Measurements from ENCODE around the gene SNX5. TPM values are rescaled to one million over a fixed set of nuclear protein-coding genes. Genes with fewer than 3 reads are reported as not detected.

Gene SNX5
- polyA plus RNA-seq, 6 donors from 2014 or later = 102 to 151 (median 122) TPM

GRCh38 chr20:18004384-18005031, 35.9 kb upstream of the SNX5 start:
- H3K36me3 Mint-ChIP-seq = no peaks in the 10 kb centered on the region
- no peaks in the 10 kb centered on the region for H3K9me3 Mint-ChIP-seq
- no peak for DNase-seq
- H3K27ac Mint-ChIP-seq = peak overlapping the region; percentile 89 to 99 (median 94)
- H3K4me3 Mint-ChIP-seq = peak overlapping the region; percentile 58 to 91 (median 78)
- no peak for ATAC-seq (ENCODE audit: low read depth in 2 of 2)
- peaks cover 24 to 46% (median 30%) of the 10 kb centered on the region in 3 donors for H3K4me1 Mint-ChIP-seq
- H3K27me3 Mint-ChIP-seq = no peaks in the 10 kb centered on the region

- Mint-ChIP-seq H3K36me3 (no peaks in the 10 kb centered on the region), H3K4me1 (peaks cover 24 to 46% (median 30%) of the 10 kb centered on the region in 3 donors), H3K9me3 (no peaks in the 10 kb centered on the region), H3K4me3 (peak overlapping the region; percentile 58 to 91 (median 78)), H3K27me3 (no peaks in the 10 kb centered on the region), H3K27ac (peak overlapping the region; percentile 89 to 97 (median 94))
- peak; percentile 71 to 76 for ATAC-seq (ENCODE audit: low read depth in 2 of 2)
- DNase-seq = peak; percentile 39
These were observed 35.3 kb upstream of the SNX5 start for GRCh38 chr20:18003897-18004296.

- peaks cover 28 to 68% (median 46%) of the 10 kb centered on the region in 3 donors for H3K4me1 Mint-ChIP-seq
- H3K27me3 Mint-ChIP-seq = no peaks in the 10 kb centered on the region
- peak overlapping the region in 3 of 6 donors; percentile 12 to 42 (median 22) for H3K27ac Mint-ChIP-seq
- no peak overlapping the region for H3K4me3 Mint-ChIP-seq
- H3K36me3 Mint-ChIP-seq = no peaks in the 10 kb centered on the region
- no peaks in the 10 kb centered on the region for H3K9me3 Mint-ChIP-seq
- no peak for ATAC-seq (ENCODE audit: low read depth in 2 of 2)
- DNase-seq = no peak
These were observed 32.7 kb upstream of the SNX5 start for GRCh38 chr20:18001131-18001921.

- Mint-ChIP-seq H3K9me3 (no peaks in the 10 kb centered on the region), H3K4me1 (peaks cover 21 to 61% (median 37%) of the 10 kb centered on the region in 3 donors), H3K27me3 (no peaks in the 10 kb centered on the region), H3K4me3 (peak overlapping the region in 1 of 8 donors; percentile 5), H3K36me3 (no peaks in the 10 kb centered on the region), H3K27ac (peak overlapping the region in 2 of 6 donors; percentile 40 to 43)
- DNase-seq = no peak
- no peak for ATAC-seq (ENCODE audit: low read depth in 2 of 2)
These were observed 31.0 kb upstream of the SNX5 start for GRCh38 chr20:17999566-17999965.

- H3K9me3 Mint-ChIP-seq = no peaks in the 10 kb centered on the region
- no peaks in the 10 kb centered on the region for H3K36me3 Mint-ChIP-seq
- ATAC-seq (ENCODE audit: low read depth in 2 of 2) (no peak), DNase-seq (no peak)
- H3K27ac Mint-ChIP-seq = peak overlapping the region in 3 of 6 donors; percentile 3 to 64 (median 27)
- H3K27me3 Mint-ChIP-seq = no peaks in the 10 kb centered on the region
- peaks cover 14 to 50% (median 28%) of the 10 kb centered on the region in 3 donors for H3K4me1 Mint-ChIP-seq
- H3K4me3 Mint-ChIP-seq = no peak overlapping the region
These were observed 29.9 kb upstream of the SNX5 start for GRCh38 chr20:17998446-17998845.

GRCh38 chr20:17995967-17996819, 27.6 kb upstream of the SNX5 start:
- DNase-seq = peak; percentile 54
- Mint-ChIP-seq H3K27ac (peak overlapping the region in 1 of 6 donors; percentile 22), H3K36me3 (no peaks in the 10 kb centered on the region), H3K4me1 (peaks cover 14 to 35% (median 23%) of the 10 kb centered on the region in 3 donors), H3K4me3 (peak overlapping the region in 3 of 8 donors; percentile 3 to 26 (median 20)), H3K27me3 (no peaks in the 10 kb centered on the region), H3K9me3 (no peaks in the 10 kb centered on the region)
- ATAC-seq (ENCODE audit: low read depth in 2 of 2) = peak; percentile 73 to 81

GRCh38 chr20:17993546-17993945, 25.0 kb upstream of the SNX5 start:
- Mint-ChIP-seq H3K4me1 (peaks cover 10 to 28% (median 21%) of the 10 kb centered on the region in 3 donors), H3K27me3 (no peaks in the 10 kb centered on the region), H3K4me3 (no peak overlapping the region), H3K9me3 (no peaks in the 10 kb centered on the region), H3K36me3 (peaks cover 0 to 4% of the 10 kb centered on the region in 2 donors), H3K27ac (no peak overlapping the region)
- ATAC-seq (ENCODE audit: low read depth in 2 of 2) (no peak), DNase-seq (no peak)

- DNase-seq = no peak
- ATAC-seq (ENCODE audit: low read depth in 2 of 2) = no peak
- Mint-ChIP-seq H3K36me3 (peaks cover 0 to 4% of the 10 kb centered on the region in 2 donors), H3K27ac (peak overlapping the region in 1 of 6 donors; percentile 54), H3K4me1 (peaks cover 10 to 23% (median 15%) of the 10 kb centered on the region in 3 donors), H3K27me3 (no peaks in the 10 kb centered on the region), H3K9me3 (no peaks in the 10 kb centered on the region), H3K4me3 (no peak overlapping the region)
These were observed 24.4 kb upstream of the SNX5 start for GRCh38 chr20:17992847-17993513.

GRCh38 chr20:17992224-17992637, 23.6 kb upstream of the SNX5 start:
- H3K27ac Mint-ChIP-seq = peak overlapping the region in 1 of 6 donors; percentile 94
- H3K36me3 Mint-ChIP-seq = peaks cover 0 to 8% of the 10 kb centered on the region in 2 donors
- ATAC-seq (ENCODE audit: low read depth in 2 of 2) = no peak
- no peak overlapping the region for H3K4me3 Mint-ChIP-seq
- H3K27me3 Mint-ChIP-seq = no peaks in the 10 kb centered on the region
- H3K4me1 Mint-ChIP-seq = peaks cover 6 to 18% (median 14%) of the 10 kb centered on the region in 3 donors
- H3K9me3 Mint-ChIP-seq = no peaks in the 10 kb centered on the region
- DNase-seq = no peak

- peaks cover 0 to 8% of the 10 kb centered on the region in 2 donors for H3K36me3 Mint-ChIP-seq
- peaks cover 0 to 5% (median 3%) of the 10 kb centered on the region in 3 donors for H3K4me1 Mint-ChIP-seq
- H3K4me3 Mint-ChIP-seq = no peak overlapping the region
- H3K9me3 Mint-ChIP-seq = no peaks in the 10 kb centered on the region
- DNase-seq (no peak), ATAC-seq (ENCODE audit: low read depth in 2 of 2) (no peak)
- no peaks in the 10 kb centered on the region for H3K27me3 Mint-ChIP-seq
- peak overlapping the region in 1 of 6 donors; percentile 30 for H3K27ac Mint-ChIP-seq
These were observed 21.8 kb upstream of the SNX5 start for GRCh38 chr20:17990278-17990972.

- H3K27ac Mint-ChIP-seq = peak overlapping the region in 1 of 6 donors; percentile 44
- peak overlapping the region in 1 of 8 donors; percentile 5 for H3K4me3 Mint-ChIP-seq
- no peaks in the 10 kb centered on the region for H3K27me3 Mint-ChIP-seq
- H3K9me3 Mint-ChIP-seq = no peaks in the 10 kb centered on the region
- peaks cover 3 to 8% of the 10 kb centered on the region in 2 donors for H3K36me3 Mint-ChIP-seq
- peaks cover 6 to 14% (median 13%) of the 10 kb centered on the region in 3 donors for H3K4me1 Mint-ChIP-seq
- DNase-seq (no peak), ATAC-seq (ENCODE audit: low read depth in 2 of 2) (no peak)
These were observed 19.4 kb upstream of the SNX5 start for GRCh38 chr20:17987988-17988387.

- Mint-ChIP-seq H3K9me3 (no peaks in the 10 kb centered on the region), H3K27me3 (no peaks in the 10 kb centered on the region), H3K27ac (no peak overlapping the region), H3K36me3 (peaks cover 5 to 15% of the 10 kb centered on the region in 2 donors), H3K4me1 (peaks cover 13 to 23% (median 23%) of the 10 kb centered on the region in 3 donors), H3K4me3 (no peak overlapping the region)
- ATAC-seq (ENCODE audit: low read depth in 2 of 2) = no peak
- DNase-seq = no peak
These were observed 16.9 kb upstream of the SNX5 start for GRCh38 chr20:17985388-17986018.
